Stimulated activated CD4-positive, alpha-beta T cell treated with anti-CD3 and anti-CD28 coated beads, Interleukin-1b, Interleukin-23, amount 100 ng/mL, for 48 hours (primary cell): ENCODE measurements around the gene KLHDC4.
"Not testable (repeated sequence)": the region's sequence is repeated elsewhere in the genome, so short reads cannot be mapped to it uniquely, and the experiment has no call there.

Source experiments
- DNase-seq: peaks from one replicate; pipeline ENCODE4 v3.0.0-alpha.2; 2020

Gene KLHDC4

GRCh38 chr16:87741700-87742415, 23.9 kb downstream of the KLHDC4 start:
- no peak for DNase-seq

GRCh38 chr16:87740909-87741424, 24.8 kb downstream of the KLHDC4 start:
- DNase-seq: no peak

DNA sequence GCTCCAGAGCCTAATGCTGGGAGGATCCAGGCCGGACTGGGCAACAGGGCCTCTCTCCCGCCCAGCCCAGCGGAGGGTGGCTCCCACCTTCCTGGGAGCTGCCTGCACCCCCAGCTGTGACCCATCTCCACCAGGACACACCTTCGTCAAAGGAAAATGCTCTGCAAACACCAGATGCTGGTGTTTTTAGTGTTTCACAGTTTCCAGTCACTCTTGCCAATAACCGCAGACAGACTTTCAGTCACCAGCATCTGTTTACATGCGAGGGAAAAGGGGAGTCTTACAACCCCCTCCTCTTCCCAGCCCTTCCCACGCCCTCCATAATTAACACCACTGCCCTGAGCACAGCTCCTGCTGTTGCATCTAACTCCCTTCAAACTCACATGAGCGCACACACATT, 25.3 kb downstream of the KLHDC4 start:
- DNase-seq: no peak

DNA sequence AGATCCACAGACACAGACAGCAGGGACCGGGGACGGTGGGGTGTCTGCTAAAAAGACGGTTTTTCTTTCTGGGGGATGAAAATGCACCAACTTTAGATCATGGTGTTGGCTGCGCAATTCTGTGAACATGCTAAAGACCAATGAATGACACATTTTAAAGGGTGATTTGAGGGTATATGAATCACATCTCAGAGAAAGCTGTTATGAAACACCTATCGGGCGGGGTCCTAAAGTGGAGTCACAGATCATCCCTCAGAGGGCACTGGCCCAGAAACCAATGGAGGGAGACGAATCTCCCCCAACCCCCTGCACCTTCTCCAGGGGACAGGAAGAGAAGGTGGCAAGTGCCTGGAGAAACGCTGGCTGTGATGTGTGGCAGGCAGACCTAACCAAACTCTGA, 26.0 kb downstream of the KLHDC4 start:
- DNase-seq: no peak

GRCh38 chr16:87736008-87736382, 29.8 kb downstream of the KLHDC4 start:
- no peak for DNase-seq

DNA sequence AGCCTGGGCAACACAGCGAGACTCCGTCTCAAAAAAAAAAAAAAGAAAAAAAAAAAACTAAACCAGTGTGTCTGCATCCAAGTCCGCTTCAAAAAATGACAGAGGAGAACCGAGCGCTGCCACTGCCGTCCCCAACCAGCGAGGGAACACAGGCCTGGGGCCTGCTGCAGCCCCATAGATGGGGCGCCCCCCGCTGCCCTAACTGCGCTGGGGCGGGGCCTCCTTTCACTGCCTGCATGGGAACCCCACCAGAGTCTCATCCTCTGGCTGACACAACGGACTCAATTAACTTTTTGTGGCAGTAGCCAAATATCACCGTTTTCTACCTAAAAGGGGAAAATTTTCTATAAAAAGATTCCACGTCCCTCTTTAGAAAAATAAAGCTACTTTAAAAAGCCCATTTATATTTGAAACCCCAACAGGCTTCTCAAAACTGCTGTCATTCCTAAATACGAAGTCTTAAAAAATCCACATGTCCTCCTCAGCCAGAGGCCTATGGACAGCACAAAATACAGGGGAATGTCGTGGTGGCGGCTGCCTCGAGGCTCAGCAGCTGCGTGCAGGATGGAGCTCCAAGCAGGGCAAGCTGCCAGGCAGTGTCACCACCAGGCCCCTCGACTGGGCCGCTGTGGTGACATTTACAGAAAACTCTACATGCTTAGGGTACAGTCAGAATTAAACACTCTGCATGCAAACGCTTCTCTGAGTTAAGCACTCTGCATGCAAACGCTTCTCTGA, 30.3 kb downstream of the KLHDC4 start:
- no peak for DNase-seq

- no peak for DNase-seq
Observed at GRCh38 chr16:87734644-87735043, 31.1 kb downstream of the KLHDC4 start.

GRCh38 chr16:87733190-87733589, 32.6 kb downstream of the KLHDC4 start:
- no peak for DNase-seq

- no peak for DNase-seq
Observed at GRCh38 chr16:87731607-87732006, 34.2 kb downstream of the KLHDC4 start.

- no peak for DNase-seq
Observed at GRCh38 chr16:87729266-87729954, 36.4 kb downstream of the KLHDC4 start.

DNA sequence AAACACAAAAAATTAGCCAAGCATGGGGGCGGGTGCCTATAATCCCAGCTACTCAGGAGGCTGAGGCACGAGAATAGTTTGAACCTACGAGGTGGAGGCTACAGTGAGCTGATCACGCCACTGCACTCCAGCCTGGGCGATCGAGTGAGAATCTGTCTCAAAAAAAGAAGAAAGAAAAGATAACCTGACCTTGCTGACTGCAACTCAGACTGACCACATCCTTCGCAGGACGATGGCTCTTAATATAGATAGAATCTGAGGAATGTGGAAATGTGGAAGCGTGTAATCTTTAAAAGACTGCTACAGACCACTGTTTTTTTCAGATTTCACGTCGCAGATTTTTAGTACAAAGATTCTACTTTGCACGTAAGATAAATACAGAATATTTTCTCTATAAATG, 37.8 kb downstream of the KLHDC4 start:
- DNase-seq: no peak

GRCh38 chr16:87727346-87727745, 38.4 kb downstream of the KLHDC4 start:
- no peak for DNase-seq

GRCh38 chr16:87726577-87726976, 39.2 kb downstream of the KLHDC4 start:
- DNase-seq: not testable (repeated sequence)

GRCh38 chr16:87725596-87726235, 40.1 kb downstream of the KLHDC4 start:
- no peak for DNase-seq

GRCh38 chr16:87724490-87725291, 41.1 kb downstream of the KLHDC4 start:
- no peak for DNase-seq

DNA sequence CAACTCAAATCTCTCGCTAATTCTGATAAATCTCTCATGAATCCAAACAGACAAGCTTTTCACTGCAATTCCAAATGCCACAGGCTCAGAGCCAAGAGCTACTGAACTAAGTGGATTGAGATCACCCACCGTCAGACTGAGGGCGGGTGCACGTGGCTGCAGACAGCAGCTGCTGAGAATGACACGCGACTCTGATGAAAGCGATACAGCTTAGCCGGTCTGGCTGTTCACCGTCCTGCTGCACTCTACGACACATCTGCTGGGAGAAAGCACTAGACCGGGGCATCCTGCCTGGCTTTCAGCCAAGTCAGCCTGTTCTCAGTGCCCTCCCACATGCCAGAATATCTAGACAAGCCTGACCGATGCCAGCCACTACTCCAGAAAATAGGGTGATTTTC, 42.6 kb downstream of the KLHDC4 start:
- no peak for DNase-seq

GRCh38 chr16:87722590-87723225, 43.1 kb downstream of the KLHDC4 start:
- DNase-seq: no peak

DNA sequence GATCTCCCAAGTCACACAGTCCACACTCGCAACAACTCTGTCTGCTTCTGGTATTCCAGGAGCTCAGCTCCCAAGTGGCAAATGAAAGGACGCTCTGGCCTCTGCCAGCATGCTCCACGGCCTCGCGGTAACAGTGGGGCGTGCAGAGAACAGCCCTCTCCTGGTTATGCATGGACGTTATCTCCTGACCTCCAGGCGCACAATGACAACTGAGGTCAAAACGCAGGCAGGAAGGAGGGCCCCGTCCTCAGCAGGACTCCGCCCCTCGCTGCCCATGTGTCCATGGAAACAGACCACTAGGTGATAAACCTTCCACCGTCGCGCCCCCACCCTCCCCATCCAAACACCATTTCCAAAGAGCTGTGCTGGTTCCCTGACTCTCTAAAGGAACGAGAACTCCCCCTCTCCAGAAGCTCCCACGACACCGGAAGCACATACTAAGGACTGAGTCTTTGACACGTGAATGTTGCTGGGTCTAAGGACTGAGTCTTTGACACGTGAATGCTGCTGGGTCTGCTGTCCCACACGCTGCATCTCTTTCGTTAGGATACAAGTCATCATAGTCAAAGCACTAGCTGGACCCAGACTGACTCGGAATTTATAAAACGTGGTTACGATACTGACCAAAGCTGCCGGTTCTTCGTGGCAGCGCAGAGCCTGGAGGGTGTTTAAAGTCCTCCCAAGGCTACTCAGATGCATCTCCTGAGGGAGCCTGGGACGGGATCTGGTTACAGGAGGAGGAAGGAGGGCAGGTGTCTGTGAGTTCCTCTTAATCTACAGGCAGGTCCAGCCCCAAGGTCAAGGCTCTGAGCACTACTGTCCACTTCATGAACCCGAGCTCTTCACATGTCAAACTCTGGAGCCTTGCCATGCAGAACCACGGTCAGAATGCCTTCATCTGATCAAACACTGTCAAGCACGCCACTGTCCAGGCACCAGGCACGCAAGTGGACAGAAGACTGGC, 43.9 kb downstream of the KLHDC4 start:
- no peak for DNase-seq

DNA sequence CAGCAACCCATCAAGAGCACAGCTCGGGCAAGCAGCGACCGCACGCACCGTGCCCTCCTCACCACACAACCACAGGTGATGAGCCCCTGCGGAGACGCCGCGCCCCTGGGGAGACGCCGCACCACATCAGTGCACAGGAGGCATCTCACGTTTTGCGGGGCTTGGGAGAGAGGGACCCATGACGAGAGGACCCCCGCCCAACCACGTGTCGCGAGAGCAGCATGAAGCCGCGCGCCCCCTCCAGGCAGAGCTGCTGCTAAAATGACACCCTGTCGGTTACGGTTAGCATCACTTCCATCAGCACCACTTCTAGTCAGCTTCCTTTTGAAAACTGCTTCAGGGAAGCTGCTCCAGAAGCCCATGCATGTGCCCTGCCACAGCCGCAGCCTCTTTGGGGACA, 45.3 kb downstream of the KLHDC4 start:
- DNase-seq: no peak

GRCh38 chr16:87718831-87719230, 47.0 kb downstream of the KLHDC4 start:
- DNase-seq: not testable (repeated sequence)

- no peak for DNase-seq
Observed at GRCh38 chr16:87715658-87716057, 50.1 kb downstream of the KLHDC4 start.
